HepG2 (cell line): Measurements from ENCODE around the gene ZFAND4. TPM values are rescaled to one million over a fixed set of nuclear protein-coding genes. Genes with fewer than 3 reads are reported as not detected.

Source experiments
- ATF7-NPFF ChIP-seq: sonication (generic); formaldehyde crosslinking; IDR thresholded peaks from 2 replicates; pipeline ENCODE4 v1.8.1; 2023; ENCODE audit warnings: mild to moderate bottlenecking, low read depth, missing genetic modification reagents, moderate library complexity
- CEBPB ChIP-seq: IDR thresholded peaks from 2 replicates; pipeline ENCODE4 v1.6.1; 2011; ENCODE audit warnings: low read depth, low read length, improper control_type of control experiment, borderline replicate concordance
- EEA1 ChIP-seq: sonication (generic); formaldehyde crosslinking; IDR thresholded peaks from 2 replicates; pipeline ENCODE4 v1.5.1; 2020; ENCODE audit warnings: mild to moderate bottlenecking, missing genetic modification reagents, borderline replicate concordance
- FOXJ3 ChIP-seq: sonication (generic); formaldehyde crosslinking; IDR thresholded peaks from 2 replicates; pipeline ENCODE4 v1.4.0; 2020; ENCODE audit warnings: missing genetic modification reagents, mild to moderate bottlenecking, borderline replicate concordance
- GMEB2 ChIP-seq: IDR thresholded peaks from 2 replicates; pipeline ENCODE4 v1.6.1; 2016; ENCODE audit warnings: missing biosample characterization, missing genetic modification reagents, low read depth
- POGZ ChIP-seq: sonication (generic); formaldehyde crosslinking; IDR thresholded peaks from 2 replicates; pipeline ENCODE4 v1.4.0; 2020; ENCODE audit warnings: mild to moderate bottlenecking, missing genetic modification reagents
- TSC22D2 ChIP-seq: sonication (generic); formaldehyde crosslinking; IDR thresholded peaks from 2 replicates; pipeline ENCODE4 v1.5.1; 2020; ENCODE audit warnings: missing genetic modification reagents, mild to moderate bottlenecking, borderline replicate concordance
- ZBTB3 ChIP-seq: sonication (generic); formaldehyde crosslinking; IDR thresholded peaks from 2 replicates; pipeline ENCODE4 v1.4.0; 2020; ENCODE audit warnings: low read depth, mild to moderate bottlenecking, moderate library complexity, missing genetic modification reagents, borderline replicate concordance
- ZNF570 ChIP-seq: sonication (generic); formaldehyde crosslinking; IDR thresholded peaks from 2 replicates; pipeline ENCODE4 v1.4.0; 2020; ENCODE audit warnings: mild to moderate bottlenecking, missing genetic modification reagents, borderline replicate concordance
- ZNF616 ChIP-seq: sonication (generic); formaldehyde crosslinking; IDR thresholded peaks from 2 replicates; pipeline ENCODE4 v1.5.0; 2020; ENCODE audit warnings: low read depth, mild to moderate bottlenecking, missing genetic modification reagents
- polyA plus RNA-seq, 8 experiments: library from polyadenylated mRNA; depleted of rRNA in 3 of 8; stranded (reverse) in 7 of 8; unstranded in 1 of 8; fragments of >200 nt; fragmentation: Illumina TruSeq in 4 of 8; extraction: Trizol in 4 of 8; gene quantifications; 2 replicates each; pipeline versions ENCODE4 v1.2.1 to v1.2.3, GENCODE V29; 2011 to 2016; ENCODE audit warnings: low read depth in 4 of 8, missing spikeins in 1 of 8, mixed read lengths in 1 of 8; ENCODE audit not compliant: insufficient read depth in 1 of 8
- total RNA-seq, 5 experiments: library from RNA; depleted of rRNA; stranded (reverse); fragments of >200 nt; fragmentation: Illumina TruSeq; extraction: Trizol; gene quantifications; 2 replicates each; pipeline ENCODE4 v1.2.3, GENCODE V29; 2016; ENCODE audit warnings: low read depth in 1 of 5
- TF ChIP-seq, protein P1 (sequence below): IDR thresholded peaks from 2 replicates; pipeline ENCODE4 v1.6.1; 2012; ENCODE audit warnings: low read length, improper control_type of control experiment
- TF ChIP-seq, protein P2 (sequence below): sonication (generic); formaldehyde crosslinking; conservative IDR thresholded peaks from 2 replicates; pipeline ENCODE4 v1.8.0; 2022; ENCODE audit warnings: missing genetic modification reagents

Gene ZFAND4
- total and polyA plus RNA-seq, 2 of the 13 experiments (the other 11 are each of a cell fraction or from before 2014, with no cell fraction given) = 2.9 to 9.2 TPM

DNA sequence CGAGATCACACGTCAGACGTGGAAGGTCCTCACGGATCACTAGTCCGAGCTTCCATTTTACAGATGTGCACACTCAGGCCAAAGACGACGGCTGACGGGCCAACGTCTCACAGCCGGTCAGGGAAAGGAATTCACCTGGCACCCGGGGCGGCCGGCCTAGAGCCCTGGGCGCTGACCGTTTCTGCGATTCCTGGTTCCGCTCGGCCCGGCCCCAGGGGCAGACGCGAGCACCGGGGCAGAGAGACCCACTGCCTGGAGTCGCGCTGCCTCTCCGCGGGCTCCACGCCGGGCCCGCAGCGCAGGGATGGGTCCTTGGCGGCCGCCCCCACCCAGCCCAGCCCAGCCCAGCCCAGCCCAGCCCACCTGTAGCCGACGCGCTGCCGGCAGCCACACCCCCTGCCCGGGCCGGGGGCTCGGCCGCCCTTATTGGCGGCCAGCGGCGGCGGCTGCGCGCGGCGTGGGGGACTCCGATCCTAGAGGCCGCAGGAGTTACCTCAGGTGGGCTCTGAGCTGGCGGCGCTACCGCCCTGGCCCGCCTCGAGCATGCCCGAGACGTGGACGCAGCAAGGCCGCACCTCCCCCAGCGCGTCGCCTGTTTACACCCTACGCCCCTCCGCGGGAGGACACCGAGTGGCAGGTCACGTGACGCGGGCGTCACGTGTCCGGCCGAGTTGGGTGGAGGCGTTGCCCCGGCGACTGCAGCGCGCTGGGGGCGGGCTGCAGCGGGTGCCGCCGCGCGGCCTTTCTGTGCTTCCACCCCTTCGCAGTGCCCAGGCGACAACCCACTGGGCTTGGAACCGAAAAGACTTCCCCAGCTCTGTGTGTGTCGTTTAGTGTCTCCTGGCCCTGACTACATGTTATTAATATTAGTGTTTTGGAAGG is 78.1 kb downstream of the ZFAND4 start (continued):
- TF ChIP-seq, protein P1, sequence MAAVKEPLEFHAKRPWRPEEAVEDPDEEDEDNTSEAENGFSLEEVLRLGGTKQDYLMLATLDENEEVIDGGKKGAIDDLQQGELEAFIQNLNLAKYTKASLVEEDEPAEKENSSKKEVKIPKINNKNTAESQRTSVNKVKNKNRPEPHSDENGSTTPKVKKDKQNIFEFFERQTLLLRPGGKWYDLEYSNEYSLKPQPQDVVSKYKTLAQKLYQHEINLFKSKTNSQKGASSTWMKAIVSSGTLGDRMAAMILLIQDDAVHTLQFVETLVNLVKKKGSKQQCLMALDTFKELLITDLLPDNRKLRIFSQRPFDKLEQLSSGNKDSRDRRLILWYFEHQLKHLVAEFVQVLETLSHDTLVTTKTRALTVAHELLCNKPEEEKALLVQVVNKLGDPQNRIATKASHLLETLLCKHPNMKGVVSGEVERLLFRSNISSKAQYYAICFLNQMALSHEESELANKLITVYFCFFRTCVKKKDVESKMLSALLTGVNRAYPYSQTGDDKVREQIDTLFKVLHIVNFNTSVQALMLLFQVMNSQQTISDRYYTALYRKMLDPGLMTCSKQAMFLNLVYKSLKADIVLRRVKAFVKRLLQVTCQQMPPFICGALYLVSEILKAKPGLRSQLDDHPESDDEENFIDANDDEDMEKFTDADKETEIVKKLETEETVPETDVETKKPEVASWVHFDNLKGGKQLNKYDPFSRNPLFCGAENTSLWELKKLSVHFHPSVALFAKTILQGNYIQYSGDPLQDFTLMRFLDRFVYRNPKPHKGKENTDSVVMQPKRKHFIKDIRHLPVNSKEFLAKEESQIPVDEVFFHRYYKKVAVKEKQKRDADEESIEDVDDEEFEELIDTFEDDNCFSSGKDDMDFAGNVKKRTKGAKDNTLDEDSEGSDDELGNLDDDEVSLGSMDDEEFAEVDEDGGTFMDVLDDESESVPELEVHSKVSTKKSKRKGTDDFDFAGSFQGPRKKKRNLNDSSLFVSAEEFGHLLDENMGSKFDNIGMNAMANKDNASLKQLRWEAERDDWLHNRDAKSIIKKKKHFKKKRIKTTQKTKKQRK = no peak
- TF ChIP-seq ZNF616 (0 out of 2 replicates have a peak, but pooled peaks have one; percentile 57), EEA1 (no peak), ATF7-NPFF (CRISPR knock-in tag) (peak; percentile 96), ZNF570 (CRISPR knock-in tag) (no peak), POGZ (CRISPR knock-in tag) (peak; percentile 95), TSC22D2 (CRISPR knock-in tag) (peak; percentile 77; the same call in 1 of the 2 replicates), GMEB2 (CRISPR knock-in tag) (peak; percentile 73), ZBTB3 (CRISPR knock-in tag) (peak; percentile 73; the same call in 1 of the 2 replicates), FOXJ3 (CRISPR knock-in tag) (peak; percentile 84), CEBPB (no peak)
- TF ChIP-seq, protein P2, sequence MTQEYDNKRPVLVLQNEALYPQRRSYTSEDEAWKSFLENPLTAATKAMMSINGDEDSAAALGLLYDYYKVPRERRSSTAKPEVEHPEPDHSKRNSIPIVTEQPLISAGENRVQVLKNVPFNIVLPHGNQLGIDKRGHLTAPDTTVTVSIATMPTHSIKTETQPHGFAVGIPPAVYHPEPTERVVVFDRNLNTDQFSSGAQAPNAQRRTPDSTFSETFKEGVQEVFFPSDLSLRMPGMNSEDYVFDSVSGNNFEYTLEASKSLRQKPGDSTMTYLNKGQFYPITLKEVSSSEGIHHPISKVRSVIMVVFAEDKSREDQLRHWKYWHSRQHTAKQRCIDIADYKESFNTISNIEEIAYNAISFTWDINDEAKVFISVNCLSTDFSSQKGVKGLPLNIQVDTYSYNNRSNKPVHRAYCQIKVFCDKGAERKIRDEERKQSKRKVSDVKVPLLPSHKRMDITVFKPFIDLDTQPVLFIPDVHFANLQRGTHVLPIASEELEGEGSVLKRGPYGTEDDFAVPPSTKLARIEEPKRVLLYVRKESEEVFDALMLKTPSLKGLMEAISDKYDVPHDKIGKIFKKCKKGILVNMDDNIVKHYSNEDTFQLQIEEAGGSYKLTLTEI = no peak
